Brain microvascular endothelial cell (primary cell): ENCODE data around the gene OPN1MW3.
A peak's percentile ranks its signal among the peaks of the same experiment; 100 is the strongest.

ENCODE experiments used
- DNase-seq: peaks from one replicate; pipeline ENCODE4 v3.0.0-alpha.2; 2020
- H3K27ac ChIP-seq: fragments of 250-450 bp; sonication (Bioruptor Pico); 2 replicates; pipeline ENCODE4 v1.5.1; 2020; ENCODE audit warnings: mild to moderate bottlenecking, moderate library complexity
- H3K27me3 ChIP-seq: fragments of 250-450 bp; sonication (Bioruptor Pico); replicated peaks from 2 replicates; pipeline ENCODE4 v1.5.1; 2020; ENCODE audit warnings: mild to moderate bottlenecking
- H3K36me3 ChIP-seq: fragments of 250-450 bp; sonication (Bioruptor Pico); replicated peaks from 2 replicates; pipeline ENCODE4 v1.5.1; 2020; ENCODE audit warnings: mild to moderate bottlenecking
- H3K4me3 ChIP-seq: 2 replicates; pipeline ENCODE4 v1.5.1; 2011; ENCODE audit warnings: low read depth, mild to moderate bottlenecking, control low read depth, low read length, moderate library complexity
- in situ Hi-C: cut with HindIII; loops from 2 replicates; pipeline ENCODE4 v1.10.0; 2017; ENCODE audit warnings: low sequenced_read_pairs, low pct_ligation_motif_present
- TF ChIP-seq, protein P1 (sequence below): IDR thresholded peaks from 2 replicates; pipeline ENCODE4 v1.5.1; 2011; ENCODE audit warnings: low read depth, mild to moderate bottlenecking, moderate library complexity, low read length, control low read depth, inconsistent platforms; ENCODE audit errors: missing control alignments

Gene OPN1MW3

DNA sequence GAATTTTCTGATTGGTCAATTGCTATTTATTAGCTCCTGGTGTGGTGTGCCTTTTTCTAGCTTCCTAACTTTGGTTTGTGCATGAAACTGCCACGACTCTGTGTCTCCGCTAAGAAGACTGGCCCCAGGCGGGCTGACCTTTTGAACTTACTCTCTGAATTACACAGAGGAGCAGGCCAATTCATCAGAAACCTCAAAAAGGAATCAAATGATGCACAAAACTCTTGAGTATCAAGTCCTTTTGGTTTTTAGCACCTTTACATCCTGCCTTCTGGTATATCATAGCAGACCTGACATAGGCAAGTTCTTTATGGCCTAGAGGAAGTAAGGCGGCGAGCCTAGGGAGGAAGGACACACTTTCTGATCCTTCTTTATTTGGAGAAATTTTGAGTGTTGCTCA is 55.8 kb downstream of the OPN1MW3 start:
- no peaks in the 10 kb centered on the region for H3K36me3 ChIP-seq
- TF ChIP-seq, protein P1, sequence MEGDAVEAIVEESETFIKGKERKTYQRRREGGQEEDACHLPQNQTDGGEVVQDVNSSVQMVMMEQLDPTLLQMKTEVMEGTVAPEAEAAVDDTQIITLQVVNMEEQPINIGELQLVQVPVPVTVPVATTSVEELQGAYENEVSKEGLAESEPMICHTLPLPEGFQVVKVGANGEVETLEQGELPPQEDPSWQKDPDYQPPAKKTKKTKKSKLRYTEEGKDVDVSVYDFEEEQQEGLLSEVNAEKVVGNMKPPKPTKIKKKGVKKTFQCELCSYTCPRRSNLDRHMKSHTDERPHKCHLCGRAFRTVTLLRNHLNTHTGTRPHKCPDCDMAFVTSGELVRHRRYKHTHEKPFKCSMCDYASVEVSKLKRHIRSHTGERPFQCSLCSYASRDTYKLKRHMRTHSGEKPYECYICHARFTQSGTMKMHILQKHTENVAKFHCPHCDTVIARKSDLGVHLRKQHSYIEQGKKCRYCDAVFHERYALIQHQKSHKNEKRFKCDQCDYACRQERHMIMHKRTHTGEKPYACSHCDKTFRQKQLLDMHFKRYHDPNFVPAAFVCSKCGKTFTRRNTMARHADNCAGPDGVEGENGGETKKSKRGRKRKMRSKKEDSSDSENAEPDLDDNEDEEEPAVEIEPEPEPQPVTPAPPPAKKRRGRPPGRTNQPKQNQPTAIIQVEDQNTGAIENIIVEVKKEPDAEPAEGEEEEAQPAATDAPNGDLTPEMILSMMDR, result no peak
- in situ Hi-C loops, result no loop called here
- no peak overlapping the region for H3K4me3 ChIP-seq
- no peak for DNase-seq
- H3K27me3 ChIP-seq, result no peaks in the 10 kb centered on the region
- H3K27ac ChIP-seq, result no peak overlapping the region

DNA sequence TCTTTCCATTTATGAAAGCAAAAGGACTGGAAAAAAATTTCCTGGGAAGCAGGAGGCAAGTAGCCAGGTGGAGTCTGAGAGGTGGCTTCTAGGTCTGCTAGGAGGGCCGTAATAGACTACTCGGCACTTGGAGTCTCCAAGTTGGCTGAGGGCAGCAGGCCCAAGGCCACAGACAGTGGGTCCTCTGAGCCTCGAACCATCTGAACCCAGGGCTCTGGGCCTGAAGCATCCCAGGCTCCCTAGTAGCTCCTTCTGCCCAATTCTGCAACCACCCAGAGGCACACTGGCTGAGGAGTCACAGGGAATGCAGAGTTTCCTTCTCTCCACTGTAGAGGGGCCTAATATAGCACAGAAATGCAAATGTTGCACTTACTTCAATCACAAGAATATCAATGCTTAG is 58.0 kb downstream of the OPN1MW3 start:
- H3K27me3 ChIP-seq, result no peaks in the 10 kb centered on the region
- no peak for DNase-seq
- in situ Hi-C loops, result no loop called here
- TF ChIP-seq, protein P1, result no peak
- no peak overlapping the region for H3K4me3 ChIP-seq
- H3K27ac ChIP-seq, result no peak overlapping the region
- H3K36me3 ChIP-seq, result no peaks in the 10 kb centered on the region

DNA sequence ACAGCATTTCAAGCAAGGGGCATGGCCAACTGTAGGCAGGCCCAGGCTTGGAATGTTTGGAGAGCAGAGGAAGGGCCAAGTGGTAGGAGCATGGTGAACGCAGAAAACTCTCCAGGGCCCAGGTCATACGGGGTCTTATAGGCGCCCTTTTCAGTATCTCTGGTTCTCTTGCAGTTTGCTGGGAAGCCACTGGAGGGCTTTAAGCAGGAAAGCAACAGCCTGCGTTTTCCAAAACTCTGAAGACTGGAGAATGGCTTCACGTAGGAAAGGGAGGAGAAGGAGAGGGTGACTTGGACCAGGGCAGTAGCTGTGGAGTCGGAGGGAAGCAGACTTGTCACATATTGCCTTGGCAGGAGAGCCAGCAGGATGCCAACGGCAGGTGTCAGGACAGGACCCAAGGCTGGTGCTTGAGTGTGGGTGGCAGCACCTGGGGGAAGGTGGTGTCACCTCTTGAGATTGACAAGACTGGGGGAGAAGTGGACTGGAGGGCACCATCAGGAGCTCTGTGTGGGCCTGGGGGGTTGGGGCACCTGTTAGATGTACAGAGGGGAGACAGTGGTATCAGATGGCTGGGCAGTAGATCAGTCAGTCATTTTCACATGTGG is 60.1 kb downstream of the OPN1MW3 start:
- H3K27ac ChIP-seq, result no peak overlapping the region
- H3K36me3 ChIP-seq, result no peaks in the 10 kb centered on the region
- in situ Hi-C loops, result no loop called here
- TF ChIP-seq, protein P1, result peak; percentile 71
- H3K27me3 ChIP-seq, result peaks cover under 1% of the 10 kb centered on the region
- no peak for DNase-seq
- no peak overlapping the region for H3K4me3 ChIP-seq

DNA sequence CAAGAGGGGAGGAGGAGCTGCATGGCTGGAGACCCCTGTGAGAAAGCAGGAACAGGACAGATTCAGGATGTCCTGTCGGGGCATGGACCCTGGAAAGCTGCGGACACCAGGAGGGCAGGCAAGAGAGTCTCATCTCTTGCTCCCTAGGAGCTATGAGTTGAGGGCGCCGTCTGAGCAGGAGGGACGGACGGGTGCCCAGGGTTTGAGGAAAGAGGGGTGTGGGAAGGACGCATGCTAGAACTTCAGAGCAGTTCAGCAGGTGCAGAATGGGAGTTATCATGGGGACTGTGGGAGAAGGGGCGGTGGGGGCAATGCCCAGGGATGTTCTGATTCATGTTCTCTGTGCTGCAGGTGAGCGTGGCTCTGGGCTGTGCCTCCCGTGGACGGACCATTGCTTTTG is 63.0 kb downstream of the OPN1MW3 start:
- TF ChIP-seq, protein P1, result no peak
- in situ Hi-C loops, result no loop called here

More for the DNA sequence above, 63.0 kb downstream of the OPN1MW3 start:
- Histone ChIP-seq H3K4me3 (no peak overlapping the region), H3K36me3 (no peaks in the 10 kb centered on the region), H3K27me3 (peaks cover 7% of the 10 kb centered on the region), H3K27ac (no peak overlapping the region)
- DNase-seq, result no peak
